ENCODE measurements around the gene PPIL3.

- peak in 1 of 3 donors; percentile 5 for TF ChIP-seq POLR2A (IDR thresholded peaks at IDR 0.05)
- TF ChIP-seq CTCF (IDR thresholded peaks at IDR 0.05), result no peak
These were observed 37.3 kb downstream of the PPIL3 start for GRCh38 chr2:200851398-200852248.

All from body of pancreas (tissue), 4 donors.